HG03135 (cell line): ENCODE results near the gene TMEM132E.
"Not testable (repeated sequence)": the region's sequence is repeated elsewhere in the genome, so short reads cannot be mapped to it uniquely, and the experiment has no call there.

Source experiments
- ATAC-seq: cut with Tn5 transposase; IDR thresholded peaks from one replicate; pipeline ENCODE4 v1.9.1; 2021; ENCODE audit warnings: mild to moderate bottlenecking, moderate library complexity; ENCODE audit not compliant: unreplicated experiment

The TMEM132E gene, protein sequence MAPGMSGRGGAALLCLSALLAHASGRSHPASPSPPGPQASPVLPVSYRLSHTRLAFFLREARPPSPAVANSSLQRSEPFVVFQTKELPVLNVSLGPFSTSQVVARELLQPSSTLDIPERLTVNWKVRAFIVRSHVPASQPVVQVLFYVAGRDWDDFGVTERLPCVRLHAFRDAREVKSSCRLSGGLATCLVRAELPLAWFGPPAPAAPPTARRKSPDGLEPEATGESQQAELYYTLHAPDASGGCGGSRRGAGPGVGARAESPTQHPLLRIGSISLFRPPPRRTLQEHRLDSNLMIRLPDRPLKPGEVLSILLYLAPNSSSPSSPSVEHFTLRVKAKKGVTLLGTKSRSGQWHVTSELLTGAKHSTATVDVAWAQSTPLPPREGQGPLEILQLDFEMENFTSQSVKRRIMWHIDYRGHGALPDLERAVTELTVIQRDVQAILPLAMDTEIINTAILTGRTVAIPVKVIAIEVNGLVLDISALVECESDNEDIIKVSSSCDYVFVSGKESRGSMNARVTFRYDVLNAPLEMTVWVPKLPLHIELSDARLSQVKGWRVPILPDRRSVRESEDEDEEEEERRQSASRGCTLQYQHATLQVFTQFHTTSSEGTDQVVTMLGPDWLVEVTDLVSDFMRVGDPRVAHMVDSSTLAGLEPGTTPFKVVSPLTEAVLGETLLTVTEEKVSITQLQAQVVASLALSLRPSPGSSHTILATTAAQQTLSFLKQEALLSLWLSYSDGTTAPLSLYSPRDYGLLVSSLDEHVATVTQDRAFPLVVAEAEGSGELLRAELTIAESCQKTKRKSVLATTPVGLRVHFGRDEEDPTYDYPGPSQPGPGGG (N-terminal part only)

DNA sequence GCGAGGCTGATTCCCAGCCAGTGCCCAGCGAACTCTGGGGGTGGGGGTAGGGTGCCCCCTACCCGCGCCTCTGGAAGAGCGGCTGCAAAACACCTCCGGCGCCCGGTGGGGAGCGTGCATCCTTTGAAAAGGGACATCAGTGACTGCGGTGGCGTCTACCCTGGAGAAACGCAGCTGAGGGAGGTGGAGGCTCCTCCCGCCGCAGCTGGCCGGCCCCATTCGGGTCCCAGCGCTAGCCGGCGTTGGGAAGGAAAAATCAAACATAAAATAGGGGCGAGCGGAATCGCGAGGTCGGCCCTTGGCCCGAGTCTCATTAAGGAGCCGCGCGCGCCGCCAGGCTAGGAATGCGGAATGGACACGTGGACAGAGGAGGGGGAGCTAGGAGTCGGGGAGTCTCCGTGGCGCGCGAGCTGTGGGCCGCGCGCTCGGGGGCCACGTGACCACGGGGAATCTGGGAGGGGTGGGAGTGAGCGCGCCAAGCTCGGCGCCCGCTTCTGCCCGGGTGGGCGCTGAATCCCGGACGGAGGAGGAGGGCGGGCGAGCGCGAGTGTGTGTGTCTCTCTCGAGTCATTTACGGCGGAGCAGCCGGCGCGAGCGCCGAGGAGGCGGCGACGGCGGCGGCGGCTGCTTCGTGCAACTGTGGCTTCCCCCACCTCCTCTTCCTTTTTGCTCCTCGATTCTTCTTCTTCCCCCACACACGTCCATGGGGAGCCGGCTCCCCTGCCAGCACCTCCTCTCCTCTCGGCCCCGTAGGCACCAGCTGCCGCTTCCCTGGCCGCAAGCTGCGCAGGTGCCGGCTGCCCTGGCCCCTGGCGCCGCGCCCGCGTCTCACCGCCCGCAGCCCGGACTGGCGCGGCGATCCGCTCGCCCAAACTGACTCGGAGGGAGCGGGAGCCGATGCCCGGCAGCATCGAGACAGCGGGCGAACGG is at the start of gene TMEM132E:
Gene TMEM132E, plus strand, starts transcription at position 566 of the 930 bp plus-strand sequence. CDS start 1,495 bp downstream, outside the sequence.
- no peak for ATAC-seq

GRCh38 chr17:34530918-34531317 is 48.5 kb upstream of the TMEM132E start:
- ATAC-seq, result no peak

DNA sequence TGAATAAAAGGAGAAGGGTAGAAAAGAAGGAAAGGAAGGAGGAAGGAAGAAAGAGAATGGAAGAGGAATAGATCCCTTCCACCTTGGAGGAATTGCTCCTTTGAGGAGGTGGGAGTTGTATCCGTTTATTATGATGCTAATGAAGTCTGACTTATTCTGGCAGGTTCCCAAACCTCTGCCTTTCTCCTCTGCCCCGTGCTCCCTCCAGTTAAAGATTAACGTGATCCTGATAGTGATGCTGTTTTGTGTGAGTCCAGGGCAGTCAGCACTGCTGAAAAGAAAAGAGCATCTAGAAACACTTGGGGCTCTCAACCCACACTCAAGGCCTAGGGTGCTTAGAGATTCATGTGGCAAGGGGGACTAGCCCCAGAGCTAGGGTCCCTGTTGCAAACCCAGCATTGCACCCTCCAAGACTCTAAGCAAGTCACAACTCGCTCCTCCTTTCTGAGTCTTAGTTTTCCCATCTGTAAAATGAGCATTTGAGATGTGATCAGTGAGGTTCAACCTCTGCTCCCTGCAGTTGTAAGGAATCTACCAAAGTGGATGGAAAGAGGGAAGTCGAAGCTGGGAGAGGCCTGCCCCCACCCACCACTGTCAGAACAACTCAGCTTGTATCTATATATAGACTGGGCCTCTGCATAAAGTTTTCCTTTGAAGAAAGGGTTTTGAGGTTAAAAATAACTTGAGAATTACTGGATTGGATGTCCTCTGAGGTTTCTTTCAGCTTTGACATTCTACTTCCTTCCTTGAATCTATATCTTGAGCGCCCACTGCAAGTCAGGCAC is 46.9 kb upstream of the TMEM132E start:
- no peak for ATAC-seq

- ATAC-seq, result no peak
Measured at GRCh38 chr17:34533806-34534527, 45.4 kb upstream of the TMEM132E start.

- ATAC-seq, result no peak
Measured at GRCh38 chr17:34537445-34537844, 41.9 kb upstream of the TMEM132E start.

DNA sequence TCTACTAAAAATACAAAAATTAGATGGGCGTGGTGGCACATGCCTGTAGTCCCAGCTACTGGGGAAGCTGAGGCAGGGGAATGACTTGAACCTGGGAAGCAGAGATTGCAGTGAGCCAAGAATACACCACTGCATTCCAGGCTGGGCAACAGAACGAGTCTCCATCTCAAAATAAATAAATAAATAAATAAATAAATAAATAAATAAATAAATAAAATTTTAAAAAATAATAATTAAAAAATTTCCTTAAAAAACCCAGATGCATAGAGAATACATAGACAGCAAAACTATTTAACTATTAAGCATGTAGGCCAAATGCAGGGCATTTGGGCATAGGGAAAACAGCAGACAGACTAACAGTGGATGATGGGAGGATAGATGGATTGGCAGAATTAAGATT is 40.8 kb upstream of the TMEM132E start:
- not testable (repeated sequence) for ATAC-seq

- ATAC-seq, result no peak
Measured at GRCh38 chr17:34539881-34540280, 39.5 kb upstream of the TMEM132E start.

DNA sequence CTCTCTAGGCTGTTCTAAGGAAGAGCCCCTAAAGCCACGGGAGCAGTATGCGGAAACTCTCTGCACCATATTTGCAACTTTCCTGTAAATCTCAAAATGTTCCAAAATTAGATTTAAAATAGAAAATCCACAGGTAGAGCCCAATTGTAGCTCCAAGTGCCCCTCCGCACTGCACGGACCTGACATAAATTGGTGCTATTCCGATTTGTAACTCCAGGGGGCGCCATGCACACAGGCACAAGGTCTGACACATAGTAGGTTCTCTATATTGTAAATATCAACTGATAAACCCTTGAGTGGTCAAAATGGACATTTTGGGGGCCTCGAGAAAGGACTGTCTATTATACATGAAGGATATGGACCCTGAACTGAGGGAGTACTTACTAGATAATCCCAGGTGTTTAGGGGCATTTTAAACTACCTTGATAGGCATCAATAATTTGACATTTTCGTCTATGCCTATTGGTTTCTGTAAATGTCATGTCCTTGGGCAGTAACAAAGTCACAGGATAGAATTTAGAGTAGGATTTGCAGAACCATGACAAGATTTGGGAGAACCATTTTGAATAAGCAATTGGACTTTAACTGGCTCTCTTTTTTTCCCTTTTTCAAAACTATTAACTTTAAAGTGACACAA is 36.6 kb upstream of the TMEM132E start:
- no peak for ATAC-seq

DNA sequence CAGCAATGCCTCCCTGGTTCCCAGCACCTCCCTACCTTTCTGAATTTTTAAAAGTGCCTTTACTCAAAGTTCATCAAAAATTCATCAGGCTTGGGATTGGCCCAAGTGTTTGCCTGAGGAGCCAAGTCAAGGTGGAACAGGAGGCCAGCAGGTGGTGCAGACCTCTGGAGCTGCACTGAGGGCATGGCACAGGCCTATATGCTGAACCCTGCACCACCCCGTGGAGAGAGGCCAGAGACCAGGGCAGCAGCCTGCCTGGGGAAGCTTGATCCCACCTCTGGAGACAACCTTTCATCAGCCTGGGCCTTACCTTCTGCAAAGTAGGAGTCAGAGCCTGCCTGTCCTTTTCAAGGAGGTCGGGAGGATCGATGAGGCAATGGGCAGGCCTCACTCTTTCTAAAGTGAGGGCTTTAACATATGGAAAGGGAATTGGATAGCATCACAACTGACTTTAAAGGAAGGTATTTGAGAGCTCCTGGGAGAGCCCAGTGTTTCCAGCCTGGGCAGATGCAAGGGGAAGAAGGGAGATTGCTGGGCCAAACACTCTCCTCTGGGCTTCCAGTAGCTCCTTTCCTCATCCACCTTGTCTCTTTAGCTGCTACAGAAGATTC is 31.8 kb upstream of the TMEM132E start:
- ATAC-seq, result no peak

GRCh38 chr17:34549966-34550365 is 29.4 kb upstream of the TMEM132E start:
- ATAC-seq, result no peak

GRCh38 chr17:34553907-34554306 is 25.5 kb upstream of the TMEM132E start:
- no peak for ATAC-seq

GRCh38 chr17:34556384-34556783 is 23.0 kb upstream of the TMEM132E start:
- no peak for ATAC-seq

DNA sequence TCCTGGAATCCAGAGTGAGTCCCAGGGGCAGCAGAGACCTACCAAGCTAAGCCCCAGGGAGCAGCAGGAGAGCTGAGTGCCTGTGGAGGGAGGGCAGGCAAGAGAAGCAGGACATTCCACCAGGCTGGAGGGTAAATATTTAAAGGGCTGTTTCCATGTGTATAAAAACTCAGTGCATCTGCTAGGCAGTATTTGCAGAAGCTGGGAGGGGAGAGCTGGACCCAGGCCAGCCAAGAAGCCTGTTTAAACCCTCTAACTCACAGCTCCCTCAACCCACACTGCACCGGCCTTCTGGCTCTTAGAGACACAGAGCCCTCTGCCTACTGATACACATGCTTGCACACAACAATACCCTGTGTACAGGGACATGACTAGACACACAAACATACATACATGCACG is 22.5 kb upstream of the TMEM132E start:
- ATAC-seq, result no peak

GRCh38 chr17:34561328-34561727 is 18.1 kb upstream of the TMEM132E start:
- ATAC-seq, result no peak

GRCh38 chr17:34562387-34562786 is 17.0 kb upstream of the TMEM132E start:
- no peak for ATAC-seq

GRCh38 chr17:34565713-34566112 is 13.7 kb upstream of the TMEM132E start:
- ATAC-seq, result no peak

- no peak for ATAC-seq
Measured at GRCh38 chr17:34566201-34566600, 13.2 kb upstream of the TMEM132E start.

GRCh38 chr17:34566873-34567272 is 12.5 kb upstream of the TMEM132E start:
- no peak for ATAC-seq
